Measurements from ENCODE around the gene ACIN1.

The ACIN1 gene

GRCh38 chr14:23045419-23046357 lies 49.2 kb downstream of the ACIN1 start:
- Mint-ChIP-seq H3K4me1 (no peaks in the 10 kb centered on the region), H3K9me3 (no peaks in the 10 kb centered on the region), H3K27me3 (peaks cover 8% of the 10 kb centered on the region in 2 donors), H3K4me3 (no peak overlapping the region), H3K36me3 (peaks cover 0 to 4% of the 10 kb centered on the region in 2 donors), H3K27ac (no peak overlapping the region)
- no peak for DNase-seq
- no peak for ATAC-seq (replicated peaks)

- Mint-ChIP-seq H3K27ac (no peak overlapping the region), H3K9me3 (no peaks in the 10 kb centered on the region), H3K4me1 (no peaks in the 10 kb centered on the region), H3K27me3 (peaks cover 8% of the 10 kb centered on the region in 2 donors), H3K36me3 (peaks cover 0 to 4% of the 10 kb centered on the region in 2 donors), H3K4me3 (no peak overlapping the region)
- no peak for ATAC-seq (replicated peaks)
- DNase-seq: no peak
These were observed 50.1 kb downstream of the ACIN1 start for GRCh38 chr14:23044840-23045239.

GRCh38 chr14:23043754-23044153 lies 51.2 kb downstream of the ACIN1 start:
- no peak overlapping the region for H3K27ac Mint-ChIP-seq
- no peaks in the 10 kb centered on the region for H3K9me3 Mint-ChIP-seq
- H3K4me1 Mint-ChIP-seq: no peaks in the 10 kb centered on the region
- H3K27me3 Mint-ChIP-seq: peaks cover 8% of the 10 kb centered on the region in 2 donors
- ATAC-seq (replicated peaks): no peak
- H3K4me3 Mint-ChIP-seq: no peak overlapping the region
- H3K36me3 Mint-ChIP-seq: peaks cover 0 to 4% of the 10 kb centered on the region in 2 donors
- DNase-seq: no peak

- Mint-ChIP-seq H3K27ac (no peak overlapping the region), H3K4me1 (no peaks in the 10 kb centered on the region), H3K27me3 (peaks cover 8% of the 10 kb centered on the region in 2 donors), H3K36me3 (peaks cover 0 to 4% of the 10 kb centered on the region in 2 donors), H3K9me3 (no peaks in the 10 kb centered on the region), H3K4me3 (no peak overlapping the region)
- ATAC-seq (replicated peaks) (no peak), DNase-seq (no peak)
These were observed 51.8 kb downstream of the ACIN1 start for GRCh38 chr14:23043145-23043544.

GRCh38 chr14:23042162-23042965 lies 52.6 kb downstream of the ACIN1 start, which contains the start of gene PSMB11:
PSMB11 (plus strand) TSS chr14:23042212; CDS start chr14:23042226, 14 bp downstream.
- ATAC-seq (replicated peaks): no peak
- Mint-ChIP-seq H3K9me3 (no peaks in the 10 kb centered on the region), H3K4me3 (no peak within 1 kb of the TSS), H3K27ac (peak within 1 kb of the TSS; percentile 77), H3K4me1 (no peaks in the 10 kb centered on the region), H3K27me3 (peaks cover 3 to 8% of the 10 kb centered on the region in 2 donors), H3K36me3 (peaks cover 0 to 2% of the 10 kb centered on the region in 2 donors)
- DNase-seq: no peak

- no peak overlapping the region for H3K27ac Mint-ChIP-seq
These were observed 53.2 kb downstream of the ACIN1 start for GRCh38 chr14:23041729-23042128.

GRCh38 chr14:23040100-23040499 lies 54.8 kb downstream of the ACIN1 start:
- no peak overlapping the region for H3K27ac Mint-ChIP-seq
- H3K36me3 Mint-ChIP-seq: no peaks in the 10 kb centered on the region
- H3K27me3 Mint-ChIP-seq: peaks cover 0 to 5% of the 10 kb centered on the region in 2 donors
- no peak overlapping the region for H3K4me3 Mint-ChIP-seq
- DNase-seq (no peak), ATAC-seq (replicated peaks) (no peak)
- H3K4me1 Mint-ChIP-seq: peaks cover 0 to 3% of the 10 kb centered on the region in 2 donors
- H3K9me3 Mint-ChIP-seq: no peaks in the 10 kb centered on the region

More at GRCh38 chr14:23041729-23042128, 53.2 kb downstream of the ACIN1 start:
- ATAC-seq (replicated peaks) (no peak), DNase-seq (no peak)
- no peak overlapping the region for H3K4me3 Mint-ChIP-seq
- H3K4me1 Mint-ChIP-seq: no peaks in the 10 kb centered on the region
- no peaks in the 10 kb centered on the region for H3K36me3 Mint-ChIP-seq
- peaks cover 0 to 8% of the 10 kb centered on the region in 2 donors for H3K27me3 Mint-ChIP-seq
- no peaks in the 10 kb centered on the region for H3K9me3 Mint-ChIP-seq

GRCh38 chr14:23035303-23036144 lies 59.4 kb downstream of the ACIN1 start:
- H3K9me3 Mint-ChIP-seq: no peaks in the 10 kb centered on the region
- peaks cover 11 to 28% of the 10 kb centered on the region in 2 donors for H3K4me1 Mint-ChIP-seq
- no peak for ATAC-seq (replicated peaks)
- H3K27ac Mint-ChIP-seq: peak overlapping the region; percentile 99
- peak overlapping the region; percentile 96 to 98 for H3K4me3 Mint-ChIP-seq
- H3K36me3 Mint-ChIP-seq: peaks cover 24 to 25% of the 10 kb centered on the region in 2 donors
- no peaks in the 10 kb centered on the region for H3K27me3 Mint-ChIP-seq
- no peak for DNase-seq

GRCh38 chr14:23034498-23035302 lies 60.2 kb downstream of the ACIN1 start, which contains the start of gene PSMB5:
PSMB5 (minus strand) TSS chr14:23034900; CDS start chr14:23034881, 19 bp downstream.
- Mint-ChIP-seq H3K27me3 (no peaks in the 10 kb centered on the region), H3K4me3 (peak within 1 kb of the TSS; percentile 96 to 98), H3K4me1 (peaks cover 11 to 28% of the 10 kb centered on the region in 2 donors), H3K9me3 (no peaks in the 10 kb centered on the region), H3K36me3 (peaks cover 24 to 25% of the 10 kb centered on the region in 2 donors), H3K27ac (peak within 1 kb of the TSS; percentile 99)
- ATAC-seq (replicated peaks) (peak; percentile 94 to 96), DNase-seq (peak; percentile 87)

- H3K4me3 Mint-ChIP-seq: peak overlapping the region; percentile 96 to 98
- peaks cover 29 to 31% of the 10 kb centered on the region in 2 donors for H3K36me3 Mint-ChIP-seq
- ATAC-seq (replicated peaks) (peak; percentile 1 to 5), DNase-seq (peak; percentile 9)
- H3K27me3 Mint-ChIP-seq: no peaks in the 10 kb centered on the region
- peak overlapping the region; percentile 99 for H3K27ac Mint-ChIP-seq
- no peaks in the 10 kb centered on the region for H3K9me3 Mint-ChIP-seq
- H3K4me1 Mint-ChIP-seq: peaks cover 16 to 34% of the 10 kb centered on the region in 2 donors
These were observed 61.0 kb downstream of the ACIN1 start for GRCh38 chr14:23033801-23034497.

- no peaks in the 10 kb centered on the region for H3K27me3 Mint-ChIP-seq
- peaks cover 33 to 36% of the 10 kb centered on the region in 2 donors for H3K36me3 Mint-ChIP-seq
- no peaks in the 10 kb centered on the region for H3K9me3 Mint-ChIP-seq
- H3K27ac Mint-ChIP-seq: peak overlapping the region; percentile 84
- ATAC-seq (replicated peaks) (no peak), DNase-seq (no peak)
- peaks cover 19 to 39% of the 10 kb centered on the region in 2 donors for H3K4me1 Mint-ChIP-seq
- H3K4me3 Mint-ChIP-seq: peak overlapping the region; percentile 96 to 98
These were observed 61.6 kb downstream of the ACIN1 start for GRCh38 chr14:23033251-23033727.

- ATAC-seq (replicated peaks): no peak
- H3K4me1 Mint-ChIP-seq: peaks cover 25 to 51% of the 10 kb centered on the region in 2 donors
- H3K36me3 Mint-ChIP-seq: peaks cover 39 to 47% of the 10 kb centered on the region in 2 donors
- no peaks in the 10 kb centered on the region for H3K27me3 Mint-ChIP-seq
- H3K27ac Mint-ChIP-seq: no peak overlapping the region
- no peak for DNase-seq
- no peaks in the 10 kb centered on the region for H3K9me3 Mint-ChIP-seq
- no peak overlapping the region for H3K4me3 Mint-ChIP-seq
These were observed 64.0 kb downstream of the ACIN1 start for GRCh38 chr14:23030936-23031335.
